Caki2 (cell line): Measurements from ENCODE around the gene PAK6. TPM values are rescaled to one million over a fixed set of nuclear protein-coding genes. Genes with fewer than 3 reads are reported as not detected.

ENCODE experiments used
- DNase-seq: peaks from one replicate; pipeline ENCODE4 v3.0.0-alpha.2; 2015; ENCODE audit warnings: low read depth
- in situ Hi-C: cut with HindIII; loops from 2 replicates; pipeline ENCODE4 v1.10.0; 2016; ENCODE audit warnings: low sequenced_read_pairs, low pct_unique_long_range_greater_than_20kb, mixed read lengths
- total RNA-seq: library from RNA; depleted of rRNA; stranded (reverse); fragments of >200 nt; shearing (Covaris generic); gene quantifications from 2 replicates; pipeline ENCODE4 v1.2.3, GENCODE V29; 2014; ENCODE audit warnings: low replicate concordance; rRNA removed

PAK6 gene
- not detected in 2 replicates for total RNA-seq

GRCh38 chr15:40238532-40239403, at the start of gene PAK6:
PAK6 (plus strand) TSS chr15:40239063; CDS start chr15:40264786, 25,723 bp downstream.
- in situ Hi-C loops: no loop called here
- peak; percentile 62 for DNase-seq

- peak; percentile 7 for DNase-seq
- in situ Hi-C loops: no loop called here
Observed at GRCh38 chr15:40190591-40190990, 48.3 kb upstream of the PAK6 start.

GRCh38 chr15:40192942-40193341, 45.9 kb upstream of the PAK6 start:
- in situ Hi-C loops: no loop called here
- no peak for DNase-seq

- in situ Hi-C loops: no loop called here
- DNase-seq: no peak
Observed at GRCh38 chr15:40197434-40197833, 41.4 kb upstream of the PAK6 start.

GRCh38 chr15:40198355-40199085, 40.3 kb upstream of the PAK6 start:
- DNase-seq: no peak
- in situ Hi-C loops: no loop called here

GRCh38 chr15:40204100-40204499, 34.8 kb upstream of the PAK6 start:
- no peak for DNase-seq
- in situ Hi-C loops: loop anchor here (25.0 kb wide), 1 partner anchor 167 kb away; the partner anchor contains the start of gene SRP14

- in situ Hi-C loops: loop anchor here (25.0 kb wide), 1 partner anchor 180 kb away; the partner anchor contains the start of gene SRP14
- DNase-seq: peak; percentile 58
Observed at GRCh38 chr15:40217166-40217824, 21.6 kb upstream of the PAK6 start.

GRCh38 chr15:40219801-40220200, 19.1 kb upstream of the PAK6 start:
- in situ Hi-C loops: loop anchor here (25.0 kb wide), 1 partner anchor 182 kb away; the partner anchor contains the start of gene SRP14
- DNase-seq: no peak

- DNase-seq: no peak
- in situ Hi-C loops: loop anchor here (25.0 kb wide), 1 partner anchor 185 kb away; the partner anchor contains the start of gene SRP14
Observed at GRCh38 chr15:40222131-40222530, 16.7 kb upstream of the PAK6 start.

- DNase-seq: no peak
- in situ Hi-C loops: no loop called here
Observed at GRCh38 chr15:40226736-40227135, 12.1 kb upstream of the PAK6 start.

GRCh38 chr15:40229316-40229715, 9.5 kb upstream of the PAK6 start:
- DNase-seq: no peak

GRCh38 chr15:40229956-40230355, 8.9 kb upstream of the PAK6 start:
- DNase-seq: no peak
- in situ Hi-C loops: no loop called here

More at GRCh38 chr15:40229316-40229715, 9.5 kb upstream of the PAK6 start:
- in situ Hi-C loops: no loop called here

- DNase-seq: no peak
- in situ Hi-C loops: no loop called here
Observed at GRCh38 chr15:40232625-40233070, 6.2 kb upstream of the PAK6 start.

- in situ Hi-C loops: no loop called here
- no peak for DNase-seq
Observed at GRCh38 chr15:40233727-40234577, 4.9 kb upstream of the PAK6 start.

- no peak for DNase-seq
- in situ Hi-C loops: no loop called here
Observed at GRCh38 chr15:40234783-40235182, 4.1 kb upstream of the PAK6 start.

GRCh38 chr15:40235201-40235885, 3.5 kb upstream of the PAK6 start:
- in situ Hi-C loops: no loop called here
- no peak for DNase-seq

- no peak for DNase-seq
- in situ Hi-C loops: no loop called here
Observed at GRCh38 chr15:40239404-40239692, 485 bp downstream of the PAK6 start.
